PC-9 (cell line): Measurements from ENCODE around the gene FANCB.

Experiments
- CTCF ChIP-seq: fragments of 200-600 bp; sonication (generic); conservative IDR thresholded peaks from 2 replicates; pipeline ENCODE4 v1.6.1; 2017; ENCODE audit warnings: mixed run types, antibody characterized with exemption, mild to moderate bottlenecking, moderate library complexity
- EZH2 ChIP-seq: fragments of 200-600 bp; sonication (generic); IDR thresholded peaks from 2 replicates; pipeline ENCODE4 v1.8.0; 2017; ENCODE audit warnings: antibody characterized with exemption, low read depth

- TF ChIP-seq CTCF (no peak), EZH2 (no peak)
These were observed 7.7 kb downstream of the FANCB start for GRCh38 chrX:14865201-14865600.
